Activated naive CD4-positive, alpha-beta T cell (primary cell): ENCODE data around the gene GREB1.

ENCODE experiments used
- DNase-seq, 4 experiments: peaks; one replicate each; lab custom pipeline; 2025; lab: John Stamatoyannopoulos, UW

The GREB1 gene

DNA sequence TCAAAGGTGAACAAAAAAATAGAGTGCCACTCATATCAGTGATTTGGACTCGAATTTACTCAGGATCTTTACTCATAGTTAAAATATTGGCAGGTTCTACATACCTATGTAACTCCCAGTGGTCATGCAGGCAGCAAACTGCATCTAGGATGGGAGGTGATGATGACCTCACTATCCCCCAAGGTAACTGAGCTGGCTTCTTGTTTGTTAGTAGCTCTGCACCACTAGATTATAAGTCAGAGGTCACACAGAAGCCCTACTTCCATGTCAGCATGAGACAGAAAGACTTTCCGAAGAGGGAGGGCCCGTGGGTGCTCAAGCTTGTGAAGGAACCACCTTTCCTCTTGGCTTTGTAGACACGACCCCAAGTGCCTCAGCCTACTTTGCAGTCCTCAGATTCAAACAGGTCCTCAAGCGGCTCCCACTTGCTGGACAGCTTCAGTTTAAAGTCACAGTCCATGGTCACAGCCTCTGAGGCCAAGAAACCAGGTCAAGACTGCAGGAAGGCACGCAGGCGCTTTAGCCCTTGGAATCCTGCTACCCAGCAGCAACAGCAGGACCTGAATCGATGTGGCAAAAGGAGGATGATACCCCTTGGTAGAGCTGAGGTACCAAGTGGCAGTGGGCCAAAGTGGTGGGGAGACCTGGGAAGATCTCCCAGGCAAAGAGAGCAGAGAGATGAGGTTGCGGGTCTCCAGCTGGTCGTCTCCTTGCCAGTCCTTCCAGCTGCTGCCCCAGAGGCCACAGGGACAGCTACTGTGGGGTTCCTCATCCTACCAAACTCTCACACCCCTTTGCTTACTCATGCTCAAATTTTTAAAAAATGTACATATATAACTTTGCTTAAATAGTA lies 131.9 kb downstream of the GREB1 start:
- DNase-seq, result no peak

GRCh38 chr2:11667194-11667593 lies 133.3 kb downstream of the GREB1 start:
- no peak for DNase-seq

GRCh38 chr2:11667866-11668637 lies 134.2 kb downstream of the GREB1 start:
- DNase-seq, result no peak

- no peak for DNase-seq
Measured at GRCh38 chr2:11669454-11670291, 135.8 kb downstream of the GREB1 start, which contains the start of gene NTSR2. Gene NTSR2, minus strand, starts transcription at chr2:11670195. Its CDS starts 66 bp downstream, at chr2:11670129.

DNA sequence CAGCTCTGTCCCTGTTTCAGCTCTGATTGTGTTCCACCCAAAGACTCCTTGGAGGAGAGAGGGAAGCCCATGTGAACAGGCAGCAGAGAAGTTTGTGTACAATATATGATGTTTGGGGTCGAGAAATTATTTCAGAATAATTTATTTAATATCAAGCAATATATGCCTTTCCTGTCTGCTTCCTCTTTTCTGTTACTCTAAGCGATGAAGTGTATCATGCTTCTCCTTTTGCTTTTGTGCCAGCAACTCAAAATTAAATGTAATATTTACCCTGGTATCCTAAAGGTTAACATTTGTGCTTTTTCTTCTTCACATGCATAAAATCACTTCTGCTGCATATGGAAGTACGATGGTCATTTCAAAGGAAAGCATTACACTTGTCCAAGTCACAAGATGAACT lies 138.6 kb downstream of the GREB1 start:
- no peak for DNase-seq

DNA sequence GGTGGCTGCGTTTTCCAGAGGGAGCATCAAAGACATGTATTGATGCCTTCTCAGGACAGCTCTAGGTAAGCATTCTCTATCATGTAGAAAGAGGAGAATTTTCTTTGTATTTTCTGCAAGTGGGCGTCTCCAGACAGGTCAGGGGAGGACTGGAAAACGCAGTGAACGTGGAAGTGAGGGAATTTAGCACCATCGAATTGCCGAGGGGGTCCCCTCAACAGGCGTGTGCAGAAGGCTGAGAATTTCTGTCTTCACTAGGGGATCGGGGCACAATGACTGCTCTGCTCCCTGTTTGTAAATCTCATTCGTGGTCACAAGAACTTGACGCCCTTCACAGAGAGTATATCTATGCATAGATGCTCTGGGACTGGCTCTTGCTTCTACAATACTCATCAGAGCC lies 141.1 kb downstream of the GREB1 start:
- DNase-seq, result no peak

DNA sequence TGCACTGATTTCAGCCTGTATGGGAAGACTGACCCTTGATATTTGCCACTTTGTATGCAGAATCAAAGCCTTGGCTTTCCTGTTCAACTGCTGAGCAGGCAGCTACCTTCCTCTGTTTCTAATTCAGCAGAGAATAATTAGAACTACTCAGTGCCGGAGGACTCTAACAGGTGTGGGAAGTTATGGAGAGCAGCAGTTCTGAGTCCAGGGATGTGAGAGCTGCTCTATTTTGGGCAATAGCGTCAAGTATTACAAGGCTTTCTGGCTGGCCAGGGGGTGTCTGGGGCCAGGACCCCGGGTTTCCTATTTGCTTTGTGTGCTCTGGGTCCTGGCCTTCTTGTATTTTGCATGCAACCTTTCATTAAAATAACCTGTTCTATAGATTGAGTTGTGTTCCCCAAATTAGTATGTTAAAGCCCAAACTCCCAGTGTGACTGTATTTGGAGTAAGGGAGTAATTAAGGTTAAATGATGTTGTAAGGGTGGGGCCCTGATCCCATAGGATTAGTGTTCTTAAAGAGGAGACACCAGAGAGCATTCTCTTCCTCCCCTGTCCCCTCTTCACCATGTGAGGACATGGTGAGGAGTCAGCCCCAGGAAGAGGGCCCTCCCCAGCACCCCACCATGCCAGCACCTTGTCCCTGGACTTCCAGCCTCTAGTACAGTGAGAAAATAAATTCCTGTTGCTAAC lies 141.7 kb downstream of the GREB1 start:
- DNase-seq, result no peak

DNA sequence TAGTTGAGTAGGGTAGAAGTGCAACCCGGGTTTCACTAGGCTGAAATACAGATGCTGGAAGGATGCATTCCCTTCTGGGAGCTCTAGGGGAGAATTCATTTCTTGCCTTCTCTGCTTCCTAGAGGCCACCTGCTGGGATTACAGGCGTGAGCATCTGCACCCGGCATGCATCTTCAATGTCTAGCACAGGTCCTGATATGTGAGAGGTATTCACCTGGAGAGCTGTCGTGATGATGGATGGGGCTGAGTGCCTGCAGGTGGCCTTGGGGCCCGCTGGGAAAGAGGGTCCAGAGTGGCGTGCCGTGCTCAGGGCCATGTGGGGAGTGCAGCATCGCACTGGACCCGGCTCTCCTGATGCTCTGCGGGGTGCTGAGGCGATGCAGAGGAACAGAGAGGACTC lies 142.8 kb downstream of the GREB1 start:
- DNase-seq, result no peak

DNA sequence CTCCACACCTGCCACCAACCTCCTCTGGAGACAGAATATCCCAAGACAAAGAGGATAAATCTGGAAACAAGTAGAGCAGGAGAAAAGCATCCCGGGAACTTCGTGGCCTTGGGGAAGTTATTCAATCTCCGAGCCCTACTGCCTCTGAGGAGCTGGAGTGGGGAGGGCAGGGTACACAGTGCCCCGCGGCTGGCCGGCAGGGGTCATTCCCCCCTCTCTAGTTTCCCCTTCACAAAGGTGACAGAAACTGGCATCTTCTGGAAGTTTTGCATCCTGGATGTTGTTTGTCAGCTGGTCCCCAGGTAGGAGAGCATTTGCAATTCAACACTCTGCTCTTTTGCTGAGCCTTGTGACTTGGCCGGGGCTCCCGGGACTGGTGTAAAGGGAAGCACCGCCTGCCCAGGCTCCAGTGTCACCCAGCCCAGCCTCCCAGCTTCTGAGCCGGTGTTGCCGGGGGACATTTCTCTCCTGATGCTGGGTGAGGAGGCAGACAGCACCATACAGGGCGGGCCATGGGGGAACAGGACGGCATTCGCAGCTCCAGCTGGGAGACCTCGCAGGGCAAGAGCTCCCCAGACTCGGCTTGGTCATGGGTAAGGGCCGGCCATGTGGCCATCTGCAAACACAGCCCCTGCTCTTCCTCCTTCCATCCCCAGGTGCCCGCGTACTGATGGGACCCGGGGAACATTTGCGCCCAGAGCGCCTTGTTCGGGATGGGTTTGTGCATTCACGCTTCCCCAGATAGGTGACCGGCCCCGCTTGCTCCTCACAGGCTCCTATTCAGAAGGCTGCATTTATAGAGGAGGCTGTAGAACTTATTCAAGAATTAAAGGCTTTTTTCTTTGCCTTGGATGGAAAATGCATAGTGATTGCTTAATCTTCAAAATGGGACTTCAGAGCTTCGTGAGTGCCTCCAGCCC lies 143.6 kb downstream of the GREB1 start:
- no peak for DNase-seq

GRCh38 chr2:11678306-11678960 lies 144.6 kb downstream of the GREB1 start:
- DNase-seq, result no peak

DNA sequence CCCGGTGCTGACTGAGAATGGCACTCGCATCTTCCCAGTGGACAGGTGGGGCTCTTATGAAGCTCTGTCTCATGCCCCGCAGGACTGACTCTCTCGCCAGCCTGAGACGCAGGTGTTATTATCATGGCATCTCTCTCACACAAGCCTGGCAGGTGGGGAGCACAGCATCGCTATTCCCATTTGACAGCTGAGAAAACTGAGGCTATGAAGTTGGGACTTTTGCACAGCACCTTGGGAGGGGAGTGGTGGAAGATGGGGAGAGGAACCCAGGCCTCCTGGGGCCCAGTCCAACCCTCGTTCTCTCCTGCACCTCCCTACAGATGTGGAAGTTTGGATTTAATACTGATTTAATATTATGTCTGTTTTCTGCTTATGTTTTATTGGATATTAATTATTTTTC lies 145.2 kb downstream of the GREB1 start:
- no peak for DNase-seq

DNA sequence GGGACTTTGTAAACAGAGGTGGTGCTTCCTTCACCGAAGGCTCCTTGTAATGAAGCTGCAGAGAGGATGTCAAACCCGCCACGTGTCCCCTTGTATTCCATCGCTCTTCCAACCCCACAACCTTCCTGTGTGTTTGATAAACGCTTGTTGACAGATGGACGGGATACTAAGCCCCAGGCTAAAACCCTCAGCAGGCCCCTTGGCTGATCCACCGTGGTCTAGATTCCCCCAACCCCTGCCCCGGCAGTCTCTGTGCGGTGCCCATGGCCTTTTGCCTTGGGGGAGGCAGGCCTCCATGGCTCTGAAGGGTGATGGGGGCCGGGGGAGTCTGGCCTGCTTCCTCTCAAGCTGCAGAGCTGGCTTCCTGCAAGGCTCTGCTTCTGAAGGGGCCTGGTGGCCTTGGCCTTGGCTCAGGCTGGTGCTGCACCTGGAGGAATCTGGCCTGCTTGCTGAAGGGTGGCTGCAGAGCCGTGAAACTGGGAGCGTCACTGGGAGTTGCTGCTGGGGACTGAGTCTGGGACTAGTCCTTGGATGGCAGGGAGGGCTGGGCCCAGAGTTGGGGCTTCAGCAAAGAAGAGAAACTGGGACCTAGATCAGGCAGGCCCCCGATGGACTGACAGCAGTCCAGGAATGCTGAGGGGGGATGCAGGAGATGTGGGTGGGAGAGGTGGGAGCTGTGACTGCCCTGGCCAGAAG lies 145.8 kb downstream of the GREB1 start:
- no peak for DNase-seq

GRCh38 chr2:11680182-11680900 lies 146.5 kb downstream of the GREB1 start:
- no peak for DNase-seq

DNA sequence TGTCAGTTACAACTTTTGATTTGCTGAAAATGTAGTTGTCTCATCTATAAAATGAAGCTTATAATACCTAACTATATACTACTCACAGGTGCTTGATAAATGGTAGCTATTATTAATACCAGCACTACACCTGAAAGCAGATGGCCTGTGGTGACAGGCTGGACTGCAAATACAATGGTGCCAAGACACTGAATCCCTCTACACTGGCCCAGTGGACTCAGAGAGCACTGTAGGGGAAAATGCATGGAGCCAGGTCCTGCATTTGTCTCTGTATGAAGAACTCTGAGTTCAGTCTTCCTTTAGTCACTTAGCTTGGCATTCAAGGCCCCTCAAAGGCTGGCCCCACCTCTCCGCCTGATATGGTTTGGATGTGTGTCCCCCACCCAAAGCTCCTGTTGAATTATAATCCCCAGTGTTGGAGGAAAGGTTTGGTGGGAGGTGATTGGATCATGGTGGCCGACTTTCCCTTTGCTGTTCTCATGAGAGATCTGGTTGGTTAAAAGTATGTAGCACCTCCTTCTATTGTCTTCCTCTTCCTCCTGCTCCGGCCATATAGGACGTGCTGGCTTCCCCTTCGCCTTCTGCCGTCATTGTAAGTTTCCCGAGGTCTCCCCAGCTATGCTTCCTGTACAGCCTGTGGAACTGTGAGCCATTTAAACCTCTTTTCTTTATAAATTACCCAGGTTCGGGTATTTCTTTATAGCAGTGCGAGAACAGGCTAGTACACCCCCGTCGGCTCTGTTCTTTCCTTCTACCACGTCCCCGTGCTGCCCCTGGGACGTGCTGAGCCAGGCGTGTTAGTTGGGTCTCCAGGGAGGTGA lies 147.3 kb downstream of the GREB1 start:
- DNase-seq, result no peak

- peak in 2 of 4 experiments; percentile 24 to 25 for DNase-seq
Measured at GRCh38 chr2:11681722-11682589, 148.1 kb downstream of the GREB1 start.

DNA sequence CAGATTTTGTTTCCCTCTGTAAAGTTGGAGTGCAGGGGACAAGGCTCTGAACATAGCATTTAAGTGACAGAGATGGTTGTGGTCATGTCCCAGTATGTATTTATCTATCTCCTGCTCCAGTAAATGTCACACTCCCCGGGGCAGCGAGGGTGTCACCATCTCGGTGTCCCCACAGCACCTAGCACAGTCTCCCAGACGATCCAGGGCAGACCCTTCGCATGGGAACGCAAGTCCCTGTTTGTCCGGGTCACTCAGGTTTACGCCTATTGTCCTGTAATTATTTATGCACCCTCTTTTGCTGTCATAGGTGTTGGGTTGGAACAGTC lies 148.7 kb downstream of the GREB1 start:
- DNase-seq, result no peak

DNA sequence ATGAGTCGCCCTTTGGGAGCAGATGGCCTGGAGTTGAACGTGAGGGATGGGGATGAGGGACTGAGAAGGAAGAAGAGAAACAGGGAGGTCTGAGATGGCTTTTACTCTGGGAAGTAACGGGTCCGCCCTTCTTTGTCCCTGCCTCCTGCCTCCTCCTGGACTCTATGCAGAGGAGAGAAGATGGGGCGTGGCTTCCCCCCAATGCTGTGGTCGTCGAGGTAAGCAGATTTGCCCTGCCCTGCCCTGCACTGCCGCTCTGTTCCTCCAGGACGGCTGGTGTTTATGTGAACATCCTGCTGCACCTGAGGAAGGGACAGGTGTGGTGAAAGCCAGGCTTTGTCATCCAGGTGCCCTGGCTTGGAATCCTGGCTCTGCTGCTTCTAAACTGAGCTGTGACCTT lies 149.6 kb downstream of the GREB1 start:
- DNase-seq, result no peak
